CD4-positive, alpha-beta T cell (primary cell): ENCODE data around the gene MAST4. TPM values are rescaled to one million over a fixed set of nuclear protein-coding genes. Genes with fewer than 3 reads are reported as not detected.

Source experiments
- ATAC-seq: fragments of 200-7000 bp; cut with Tn5 transposase; one replicate; pipeline ENCODE4 v1.10.0; 2022; ENCODE audit warnings: mild to moderate bottlenecking; ENCODE audit not compliant: poor library complexity
- CTCF ChIA-PET: fragments of 350-600 bp; sonication (Branson Sonifier 250); formaldehyde crosslinking; loops from one replicate; lab custom pipeline; 2021; ENCODE audit warnings: antibody characterized with exemption, inconsistent platforms; lab: Charles Lee
- POLR2A ChIA-PET: fragments of 350-600 bp; sonication (Branson Sonifier 250); formaldehyde crosslinking; loops from one replicate; lab custom pipeline; 2021; ENCODE audit warnings: antibody characterized with exemption, inconsistent platforms; lab: Charles Lee
- DNase-seq, 14 experiments: peaks; one replicate each; pipeline ENCODE4 v3.0.0-alpha.2; 2013 to 2020; ENCODE audit warnings: mixed read lengths in 2 of 14
- H3K27ac ChIP-seq, 2 donors: one replicate each; pipeline versions ENCODE4 v1.5.1 to v1.7.0; 2013; ENCODE audit warnings: low read length in 2 of 2, low read depth in 1 of 2, mild to moderate bottlenecking in 1 of 2
- H3K27me3 ChIP-seq, 2 experiments: 1 replicate in 1 of 2; 2 replicates in 1 of 2; pipeline versions ENCODE4 v1.6.1 to v1.7.0; 2013; ENCODE audit warnings: low read length in 2 of 2, control low read depth in 1 of 2, mild to moderate bottlenecking in 1 of 2, moderate library complexity in 1 of 2; ENCODE audit not compliant: insufficient read depth in 2 of 2, control insufficient read depth in 1 of 2
- H3K36me3 ChIP-seq: one replicate; pipeline ENCODE4 v1.6.1; 2013; ENCODE audit warnings: low read length, control low read depth; ENCODE audit not compliant: insufficient read depth
- H3K4me1 ChIP-seq: one replicate; pipeline ENCODE4 v1.6.1; 2013; ENCODE audit warnings: low read length, control low read depth; ENCODE audit not compliant: insufficient read depth
- H3K4me3 ChIP-seq: one replicate; pipeline ENCODE4 v1.5.1; 2013; ENCODE audit warnings: mild to moderate bottlenecking, low read length, moderate library complexity
- H3K9me3 ChIP-seq, 2 experiments: 1 replicate in 1 of 2; 2 replicates in 1 of 2; pipeline versions ENCODE4 v1.6.1 to v1.7.0; 2013; ENCODE audit warnings: low read length in 2 of 2, mild to moderate bottlenecking in 2 of 2, control low read depth in 1 of 2, moderate library complexity in 1 of 2; ENCODE audit not compliant: control insufficient read depth in 1 of 2, insufficient read depth in 1 of 2
- H3K27ac Mint-ChIP-seq: one replicate; pipeline ENCODE4 v1.8.0; 2020; ENCODE audit warnings: mixed read lengths
- H3K27me3 Mint-ChIP-seq: one replicate; pipeline ENCODE4 v1.8.0; 2021; ENCODE audit warnings: mixed read lengths
- H3K36me3 Mint-ChIP-seq: one replicate; pipeline ENCODE4 v1.8.0; 2021; ENCODE audit warnings: low read depth, mixed read lengths
- H3K4me1 Mint-ChIP-seq: one replicate; pipeline ENCODE4 v1.8.0; 2021; ENCODE audit warnings: low read depth, mixed read lengths
- H3K4me3 Mint-ChIP-seq: one replicate; pipeline ENCODE4 v1.8.0; 2020; ENCODE audit warnings: mild to moderate bottlenecking, mixed read lengths
- H3K9me3 Mint-ChIP-seq: one replicate; pipeline ENCODE4 v1.8.0; 2020; ENCODE audit warnings: mixed read lengths
- CTCF ChIP-seq: fragments of 200-600 bp; IDR thresholded peaks from one replicate; pipeline ENCODE4 v1.8.0; 2022; ENCODE audit warnings: antibody characterized with exemption, mild to moderate bottlenecking
- intact Hi-C, 2 experiments: fragments of 100-400 bp; cut with DNase I in 1 of 2; cut with micrococcal nuclease in 1 of 2; formaldehyde crosslinking; loops; one replicate each; pipeline versions ENCODE4 v1.15.1 to v1.9.0; 2023 to 2025; cut with DNase I, micrococcal nuclease
- total RNA-seq, 174 experiments: library from RNA in 2 of 174; stranded (reverse) in 2 of 174; gene quantifications; one replicate each; pipeline ENCODE4 v1.2.3 and lab custom pipeline; 2021 to 2026

Gene MAST4
- total RNA-seq, 2 experiments from 2014 or later, result 21.3 to 21.6 TPM

- H3K27ac Mint-ChIP-seq, result no peak overlapping the region
- peaks cover 16% of the 10 kb centered on the region for H3K27me3 Mint-ChIP-seq
- H3K4me3 Mint-ChIP-seq, result no peak overlapping the region
- no peaks in the 10 kb centered on the region for H3K4me1 Mint-ChIP-seq
- CTCF ChIA-PET, result no interaction called here
- H3K9me3 ChIP-seq, result no peaks in the 10 kb centered on the region
- no peaks in the 10 kb centered on the region for H3K27me3 ChIP-seq
- DNase-seq, result no peak
- no peak for TF ChIP-seq CTCF
- intact Hi-C loops, result no loop called here
- H3K36me3 ChIP-seq, result no peaks in the 10 kb centered on the region
- POLR2A ChIA-PET, result no interaction called here
- no peak overlapping the region for H3K27ac ChIP-seq
- no peaks in the 10 kb centered on the region for H3K4me1 ChIP-seq
- no peaks in the 10 kb centered on the region for H3K9me3 Mint-ChIP-seq
- H3K36me3 Mint-ChIP-seq, result no peaks in the 10 kb centered on the region
- no peak for ATAC-seq
- no peak overlapping the region for H3K4me3 ChIP-seq
These were observed 84.6 kb downstream of the MAST4 start for GRCh38 chr5:66680804-66681203.

- Histone ChIP-seq H3K36me3 (no peaks in the 10 kb centered on the region), H3K4me3 (no peak overlapping the region), H3K27ac (no peak overlapping the region), H3K9me3 (no peaks in the 10 kb centered on the region), H3K27me3 (no peaks in the 10 kb centered on the region), H3K4me1 (no peaks in the 10 kb centered on the region)
- Mint-ChIP-seq H3K4me3 (no peak overlapping the region), H3K27me3 (no peaks in the 10 kb centered on the region), H3K27ac (no peak overlapping the region), H3K36me3 (no peaks in the 10 kb centered on the region), H3K9me3 (no peaks in the 10 kb centered on the region), H3K4me1 (no peaks in the 10 kb centered on the region)
- CTCF ChIA-PET, result no interaction called here
- intact Hi-C loops, result no loop called here
- TF ChIP-seq CTCF, result no peak
- POLR2A ChIA-PET, result no interaction called here
- ATAC-seq (no peak), DNase-seq (no peak)
These were observed 88.5 kb downstream of the MAST4 start for GRCh38 chr5:66684663-66685062.

GRCh38 chr5:66689522-66690220, 93.5 kb downstream of the MAST4 start:
- Mint-ChIP-seq H3K4me1 (no peaks in the 10 kb centered on the region), H3K4me3 (no peak overlapping the region), H3K27ac (no peak overlapping the region), H3K27me3 (peaks cover 2% of the 10 kb centered on the region), H3K9me3 (no peaks in the 10 kb centered on the region), H3K36me3 (no peaks in the 10 kb centered on the region)
- no peaks in the 10 kb centered on the region for H3K4me1 ChIP-seq
- no peak for TF ChIP-seq CTCF
- ChIA-PET POLR2A (no interaction called here), CTCF (interaction anchor here (1.0 kb wide), 1 partner anchor 20 kb away, joined by 3 read pairs; no protein-coding TSS in a partner anchor)
- H3K36me3 ChIP-seq, result no peaks in the 10 kb centered on the region
- intact Hi-C loops, result no loop called here
- H3K4me3 ChIP-seq, result no peak overlapping the region
- no peaks in the 10 kb centered on the region for H3K9me3 ChIP-seq
- no peaks in the 10 kb centered on the region for H3K27me3 ChIP-seq
- H3K27ac ChIP-seq, result no peak overlapping the region
- DNase-seq (no peak), ATAC-seq (no peak)
